OCI-LY7 (cell line): ENCODE measurements around the gene GDA.

Source experiments
- CTCF ChIP-seq: fragments of 200-600 bp; sonication (generic); conservative IDR thresholded peaks from 2 replicates; pipeline ENCODE4 v1.5.1; 2014; ENCODE audit warnings: mild to moderate bottlenecking, antibody characterized with exemption, low read length, moderate library complexity, mixed read lengths
- EZH2phosphoT487 ChIP-seq: fragments of 200-600 bp; sonication (generic); IDR thresholded peaks from 2 replicates; pipeline ENCODE4 v1.6.1; 2018; ENCODE audit warnings: low read depth, borderline replicate concordance, mild to moderate bottlenecking, mixed run types, antibody characterized with exemption, low read length, moderate library complexity, mixed read lengths

GRCh38 chr9:72207278-72207677, 58.0 kb downstream of the GDA start:
- TF ChIP-seq CTCF (no peak), EZH2phosphoT487 (no peak)
